Measurements from ENCODE around the gene DCX. TPM values are rescaled to one million over a fixed set of nuclear protein-coding genes. Genes with fewer than 3 reads are reported as not detected.

DCX gene
- total RNA-seq, 1 donor, result not detected

GRCh38 chrX:111361751-111362150 is 50.2 kb downstream of the DCX start:
- H3K4me3 ChIP-seq (ENCODE audit: low read depth, low read length), result no peak overlapping the region
- no peak for DNase-seq (ENCODE audit: low read depth)
- no peak for TF ChIP-seq CTCF (IDR thresholded peaks at IDR 0.05; ENCODE audit: insufficient read depth, low read length)

DNA sequence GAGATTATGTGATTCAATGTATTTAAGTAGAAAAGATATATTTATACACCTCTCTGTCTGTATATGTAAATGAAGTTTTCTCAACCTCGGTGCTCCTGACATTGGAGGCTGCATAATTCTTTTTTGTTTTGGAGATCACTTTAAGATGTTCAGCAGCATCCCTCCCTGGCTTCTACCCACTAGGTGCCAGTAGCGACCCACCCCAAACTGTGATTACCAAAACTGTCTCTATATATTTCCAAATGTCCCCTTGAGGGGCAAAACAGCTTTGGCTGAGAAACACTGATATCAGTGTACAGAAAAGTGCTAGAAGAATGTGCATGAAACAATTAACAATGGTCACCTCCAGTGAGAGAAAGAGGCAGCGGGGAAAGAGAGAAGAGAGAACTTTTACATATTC is 51.2 kb downstream of the DCX start:
- TF ChIP-seq CTCF (IDR thresholded peaks at IDR 0.05; ENCODE audit: insufficient read depth, low read length), result no peak
- DNase-seq (ENCODE audit: low read depth), result no peak
- H3K4me3 ChIP-seq (ENCODE audit: low read depth, low read length), result no peak overlapping the region

- TF ChIP-seq CTCF (IDR thresholded peaks at IDR 0.05; ENCODE audit: insufficient read depth, low read length), result no peak
- no peak for DNase-seq (ENCODE audit: low read depth)
- H3K4me3 ChIP-seq (ENCODE audit: low read depth, low read length), result no peak overlapping the region
Measured at GRCh38 chrX:111355523-111356115, 56.4 kb downstream of the DCX start.

DNA sequence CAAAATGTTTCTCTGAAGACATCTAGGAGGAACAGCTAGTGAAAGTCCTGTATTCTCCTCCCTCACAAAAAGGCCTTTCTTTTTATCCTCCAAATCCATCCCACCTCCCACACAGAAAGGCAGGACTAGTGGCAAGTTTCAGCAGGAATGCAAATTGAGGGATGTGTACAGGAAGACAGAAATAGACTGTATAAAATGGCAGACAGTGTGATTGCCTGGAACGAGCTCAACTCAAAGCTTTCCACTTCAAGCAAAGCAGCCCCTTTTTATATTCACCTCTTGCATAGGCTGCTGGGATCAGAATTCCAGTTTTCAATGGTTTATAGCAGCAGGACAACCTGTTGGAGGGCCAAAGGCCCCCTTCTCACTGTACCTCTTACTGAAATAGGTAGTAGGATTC is 57.5 kb downstream of the DCX start:
- no peak for TF ChIP-seq CTCF (IDR thresholded peaks at IDR 0.05; ENCODE audit: insufficient read depth, low read length)
- no peak for DNase-seq (ENCODE audit: low read depth)
- H3K4me3 ChIP-seq (ENCODE audit: low read depth, low read length), result no peak overlapping the region

- DNase-seq (ENCODE audit: low read depth), result peak; percentile 4
- no peak overlapping the region for H3K4me3 ChIP-seq (ENCODE audit: low read depth, low read length)
- TF ChIP-seq CTCF (IDR thresholded peaks at IDR 0.05; ENCODE audit: insufficient read depth, low read length), result no peak
Measured at GRCh38 chrX:111353793-111354192, 58.2 kb downstream of the DCX start.

DNA sequence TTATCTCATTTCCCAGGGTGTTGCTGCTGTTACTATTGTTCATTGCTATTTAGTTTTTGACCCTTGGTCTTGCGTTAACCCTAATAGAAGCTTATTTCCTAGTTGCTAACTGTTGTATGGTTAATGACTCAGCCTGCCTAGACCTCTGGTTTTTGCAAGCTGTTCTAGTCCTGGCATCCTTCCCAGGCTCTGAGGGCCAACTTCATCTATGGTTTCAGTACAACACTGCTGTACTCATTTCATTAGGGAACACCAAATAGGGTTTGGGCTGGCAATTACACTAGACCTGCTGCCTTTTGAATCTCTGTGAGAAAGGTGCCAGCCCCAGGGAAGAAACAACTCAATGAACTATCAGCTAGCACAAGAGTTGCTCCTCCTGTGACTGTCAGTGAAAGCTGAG is 59.6 kb downstream of the DCX start:
- no peak for TF ChIP-seq CTCF (IDR thresholded peaks at IDR 0.05; ENCODE audit: insufficient read depth, low read length)
- DNase-seq (ENCODE audit: low read depth), result peak; percentile 33
- H3K4me3 ChIP-seq (ENCODE audit: low read depth, low read length), result no peak overlapping the region

DNA sequence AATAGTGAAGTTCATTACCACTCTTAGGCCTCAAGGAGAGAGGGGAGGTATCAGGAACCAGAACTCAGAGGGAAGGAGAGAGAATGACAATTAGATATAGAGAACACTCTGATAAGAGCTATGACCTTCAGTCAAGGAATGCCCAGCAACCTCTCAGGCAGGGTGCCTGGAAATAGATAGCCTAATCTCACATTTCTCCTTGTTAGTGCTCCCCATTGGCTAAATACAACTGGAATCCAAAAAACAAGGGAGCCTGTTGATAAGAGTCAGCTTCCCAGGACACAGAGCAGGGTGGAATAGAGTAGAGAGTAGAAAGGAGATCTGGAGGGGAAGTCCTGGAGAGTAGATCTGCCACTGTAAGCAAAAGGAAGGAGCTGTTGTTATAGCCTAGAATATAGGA is 62.1 kb downstream of the DCX start:
- no peak overlapping the region for H3K4me3 ChIP-seq (ENCODE audit: low read depth, low read length)
- no peak for DNase-seq (ENCODE audit: low read depth)
- no peak for TF ChIP-seq CTCF (IDR thresholded peaks at IDR 0.05; ENCODE audit: insufficient read depth, low read length)
